Measurements from ENCODE around the gene BEND7.
"Not testable (repeated sequence)": the region's sequence is repeated elsewhere in the genome, so short reads cannot be mapped to it uniquely, and the experiment has no call there.

Gene BEND7

GRCh38 chr10:13528875-13529713, at the start of gene BEND7:
TSS of gene BEND7 (minus strand) at chr10:13529014. CDS start at chr10:13528533, 481 bp downstream.
- no peak for DNase-seq

GRCh38 chr10:13573960-13574359, 45.1 kb upstream of the BEND7 start:
- DNase-seq, result no peak

GRCh38 chr10:13571541-13571940, 42.7 kb upstream of the BEND7 start:
- no peak for DNase-seq

GRCh38 chr10:13567030-13567429, 38.2 kb upstream of the BEND7 start:
- no peak for DNase-seq

GRCh38 chr10:13564576-13564975, 35.8 kb upstream of the BEND7 start:
- no peak for DNase-seq

GRCh38 chr10:13563481-13564445, 34.9 kb upstream of the BEND7 start:
- DNase-seq, result no peak

- no peak for DNase-seq
These were observed 31.8 kb upstream of the BEND7 start for GRCh38 chr10:13560597-13560996.

- no peak for DNase-seq
These were observed 30.4 kb upstream of the BEND7 start for GRCh38 chr10:13559124-13559700.

GRCh38 chr10:13555884-13556510, 27.2 kb upstream of the BEND7 start:
- DNase-seq, result no peak

- no peak for DNase-seq
These were observed 22.0 kb upstream of the BEND7 start for GRCh38 chr10:13550802-13551201.

GRCh38 chr10:13542533-13542932, 13.7 kb upstream of the BEND7 start:
- no peak for DNase-seq

GRCh38 chr10:13537985-13538384, 9.2 kb upstream of the BEND7 start:
- DNase-seq, result not testable (repeated sequence)

GRCh38 chr10:13536674-13537366, 8.0 kb upstream of the BEND7 start:
- peak; percentile 35 for DNase-seq

- DNase-seq, result no peak
These were observed 6.5 kb upstream of the BEND7 start for GRCh38 chr10:13535346-13535745.

GRCh38 chr10:13529714-13529973, 830 bp upstream of the BEND7 start:
- no peak for DNase-seq

GRCh38 chr10:13528123-13528874, 515 bp downstream of the BEND7 start:
- no peak for DNase-seq

- DNase-seq, result no peak
These were observed 1.0 kb downstream of the BEND7 start for GRCh38 chr10:13527864-13528122.

GRCh38 chr10:13526948-13527863, 1.6 kb downstream of the BEND7 start:
- DNase-seq, result no peak

- no peak for DNase-seq
These were observed 3.2 kb downstream of the BEND7 start for GRCh38 chr10:13525663-13526062.

- DNase-seq, result no peak
These were observed 7.8 kb downstream of the BEND7 start for GRCh38 chr10:13521026-13521425.

GRCh38 chr10:13520194-13520593, 8.6 kb downstream of the BEND7 start:
- no peak for DNase-seq

Data from RPMI8226 (cell line).